ENCODE results near the gene EFNB3. TPM values are rescaled to one million over a fixed set of nuclear protein-coding genes. Genes with fewer than 3 reads are reported as not detected.

EFNB3 gene
- total RNA-seq, 2 experiments from 2014 or later: not detected

- H3K27me3 ChIP-seq (ENCODE audit: control insufficient read depth in 1 of 2, insufficient read depth in 2 of 2, low read length in 2 of 2): peaks cover 0 to 3% of the 10 kb centered on the region in 2 experiments
- Mint-ChIP-seq H3K27me3 (peaks cover 18% of the 10 kb centered on the region), H3K4me1 (ENCODE audit: low read depth) (no peaks in the 10 kb centered on the region), H3K36me3 (ENCODE audit: low read depth) (no peaks in the 10 kb centered on the region), H3K4me3 (no peak overlapping the region), H3K9me3 (no peaks in the 10 kb centered on the region), H3K27ac (no peak overlapping the region)
- intact Hi-C loops (cut with DNase I, micrococcal nuclease): no loop called here
- no peak for TF ChIP-seq CTCF (IDR thresholded peaks at IDR 0.05)
- no peak for ATAC-seq (ENCODE audit: poor library complexity)
- DNase-seq: no peak
- no peak overlapping the region for H3K4me3 ChIP-seq (ENCODE audit: low read length)
- H3K9me3 ChIP-seq (ENCODE audit: control insufficient read depth in 1 of 2, insufficient read depth in 1 of 2, low read length in 2 of 2): no peaks in the 10 kb centered on the region
- CTCF ChIA-PET: no interaction called here
- POLR2A ChIA-PET: no interaction called here
- no peaks in the 10 kb centered on the region for H3K36me3 ChIP-seq (ENCODE audit: insufficient read depth, low read length)
- H3K4me1 ChIP-seq (ENCODE audit: insufficient read depth, low read length): no peaks in the 10 kb centered on the region
- no peak overlapping the region for H3K27ac ChIP-seq (ENCODE audit: low read depth in 1 of 2, low read length in 2 of 2)
Observed at GRCh38 chr17:7727886-7728285, 22.9 kb downstream of the EFNB3 start.

GRCh38 chr17:7729816-7730215, 24.8 kb downstream of the EFNB3 start:
- H3K27me3 Mint-ChIP-seq: peaks cover 8% of the 10 kb centered on the region
- POLR2A ChIA-PET: no interaction called here
- H3K9me3 Mint-ChIP-seq: no peaks in the 10 kb centered on the region
- Histone ChIP-seq H3K36me3 (ENCODE audit: insufficient read depth, low read length) (no peaks in the 10 kb centered on the region), H3K27me3 (ENCODE audit: control insufficient read depth in 1 of 2, insufficient read depth in 2 of 2, low read length in 2 of 2) (no peaks in the 10 kb centered on the region), H3K4me1 (ENCODE audit: insufficient read depth, low read length) (no peaks in the 10 kb centered on the region), H3K27ac (ENCODE audit: low read depth in 1 of 2, low read length in 2 of 2) (no peak overlapping the region), H3K9me3 (ENCODE audit: control insufficient read depth in 1 of 2, insufficient read depth in 1 of 2, low read length in 2 of 2) (no peaks in the 10 kb centered on the region), H3K4me3 (ENCODE audit: low read length) (no peak overlapping the region)
- no peak for TF ChIP-seq CTCF (IDR thresholded peaks at IDR 0.05)
- H3K4me3 Mint-ChIP-seq: no peak overlapping the region
- DNase-seq (no peak), ATAC-seq (ENCODE audit: poor library complexity) (no peak)
- H3K4me1 Mint-ChIP-seq (ENCODE audit: low read depth): no peaks in the 10 kb centered on the region
- H3K27ac Mint-ChIP-seq: no peak overlapping the region
- intact Hi-C loops (cut with DNase I, micrococcal nuclease): no loop called here
- H3K36me3 Mint-ChIP-seq (ENCODE audit: low read depth): no peaks in the 10 kb centered on the region
- CTCF ChIA-PET: no interaction called here

GRCh38 chr17:7732981-7733539, 28.1 kb downstream of the EFNB3 start:
- intact Hi-C loops (cut with DNase I, micrococcal nuclease): no loop called here
- no peaks in the 10 kb centered on the region for H3K36me3 Mint-ChIP-seq (ENCODE audit: low read depth)
- Histone ChIP-seq H3K27me3 (ENCODE audit: control insufficient read depth in 1 of 2, insufficient read depth in 2 of 2, low read length in 2 of 2) (no peaks in the 10 kb centered on the region), H3K4me1 (ENCODE audit: insufficient read depth, low read length) (no peaks in the 10 kb centered on the region), H3K27ac (ENCODE audit: low read depth in 1 of 2, low read length in 2 of 2) (no peak overlapping the region), H3K4me3 (ENCODE audit: low read length) (no peak overlapping the region), H3K36me3 (ENCODE audit: insufficient read depth, low read length) (no peaks in the 10 kb centered on the region), H3K9me3 (ENCODE audit: control insufficient read depth in 1 of 2, insufficient read depth in 1 of 2, low read length in 2 of 2) (no peaks in the 10 kb centered on the region)
- ATAC-seq (ENCODE audit: poor library complexity) (no peak), DNase-seq (no peak)
- no peak for TF ChIP-seq CTCF (IDR thresholded peaks at IDR 0.05)
- CTCF ChIA-PET: no interaction called here
- no peak overlapping the region for H3K27ac Mint-ChIP-seq
- POLR2A ChIA-PET: no interaction called here
- no peaks in the 10 kb centered on the region for H3K9me3 Mint-ChIP-seq
- H3K4me3 Mint-ChIP-seq: no peak overlapping the region
- H3K27me3 Mint-ChIP-seq: peaks cover 5% of the 10 kb centered on the region
- H3K4me1 Mint-ChIP-seq (ENCODE audit: low read depth): no peaks in the 10 kb centered on the region
